A549 (cell line): Measurements from ENCODE around the gene ANXA9. TPM values are rescaled to one million over a fixed set of nuclear protein-coding genes. Genes with fewer than 3 reads are reported as not detected.

Experiments used
- ATAC-seq, 2 experiments: fragments of 200-7000 bp in 1 of 2; fragments of >200 bp in 1 of 2; cut with Nextera tagmentation in 1 of 2; cut with Tn5 transposase in 1 of 2; 3 replicates each; pipeline versions ENCODE4 v1.8.0 to v1.9.1; 2018 to 2020; ENCODE audit warnings: mild to moderate bottlenecking in 1 of 2, moderate library complexity in 1 of 2
- CTCF ChIA-PET: fragments of 300-600 bp; sonication (Branson Sonifier 250); formaldehyde crosslinking; extraction: SDS; loops from one replicate; lab custom pipeline; 2021; ENCODE audit warnings: antibody characterized with exemption, inconsistent platforms; lab: Yijun Ruan, JAX
- POLR2A ChIA-PET: fragments of 350-600 bp; formaldehyde crosslinking; extraction: SDS; loops from one replicate; lab custom pipeline; 2021; ENCODE audit warnings: antibody characterized with exemption, inconsistent platforms; lab: Yijun Ruan, JAX
- DNase-seq, 2 experiments: peaks; one replicate each; pipeline versions ENCODE4 v3.0.0 to v3.0.0-alpha.2; 2011 to 2016; ENCODE audit warnings: low read depth in 1 of 2, low spot score in 1 of 2
- FAIRE-seq: peaks from 2 replicates; lab custom pipeline; 2011; peaks lifted over from hg19 to GRCh38; lab: Jason Lieb, UNC
- H3K27ac ChIP-seq, 2 experiments: fragments of >200 bp; sonication (Bioruptor Twin); formaldehyde crosslinking; 3 replicates each; pipeline ENCODE4 v1.5.1; 2016 to 2017
- H3K4me1 ChIP-seq: fragments of >200 bp; sonication (Bioruptor Twin); formaldehyde crosslinking; 3 replicates; pipeline ENCODE4 v1.6.1; 2016
- H3K4me2 ChIP-seq: fragments of >200 bp; sonication (Bioruptor Twin); formaldehyde crosslinking; 3 replicates; pipeline ENCODE4 v1.6.1; 2016
- H3K4me3 ChIP-seq: fragments of >200 bp; sonication (Bioruptor Twin); formaldehyde crosslinking; 3 replicates; pipeline ENCODE4 v1.5.1; 2016
- H3K9me3 ChIP-seq: fragments of >200 bp; sonication (Bioruptor Twin); formaldehyde crosslinking; 3 replicates; pipeline ENCODE4 v1.6.1; 2016
- BHLHE40 ChIP-seq: IDR thresholded peaks from 2 replicates; pipeline ENCODE4 v1.6.1; 2012; ENCODE audit warnings: low read depth, low read length, inconsistent platforms
- CBX2 ChIP-seq: fragments of 200-600 bp; sonication (generic); IDR thresholded peaks from 2 replicates; pipeline ENCODE4 v1.6.1; 2016; ENCODE audit warnings: low read depth, mild to moderate bottlenecking, borderline replicate concordance
- CEBPB ChIP-seq, 2 experiments: fragments of >200 bp in 1 of 2; sonication (Bioruptor Twin) in 1 of 2; formaldehyde crosslinking in 1 of 2; IDR thresholded peaks; 2 replicates each; pipeline ENCODE4 v1.6.1; 2012 to 2016
- CHD2 ChIP-seq: fragments of 150-350 bp; IDR thresholded peaks from 2 replicates; pipeline ENCODE4 v1.6.1; 2014; ENCODE audit warnings: low read length; ENCODE audit not compliant: partially characterized antibody
- EHMT2 ChIP-seq: fragments of 200-600 bp; sonication (generic); IDR thresholded peaks from 2 replicates; pipeline ENCODE4 v1.6.1; 2016; ENCODE audit warnings: antibody characterized with exemption, low read depth, mild to moderate bottlenecking, moderate library complexity
- EP300 ChIP-seq, 2 experiments: fragments of >200 bp; sonication (Bioruptor Twin); formaldehyde crosslinking; IDR thresholded peaks; 2 replicates in 1 of 2; 3 replicates in 1 of 2; pipeline ENCODE4 v1.6.1; 2016 to 2017
- FOSL2 ChIP-seq, 2 experiments: fragments of 450-650 bp in 1 of 2; fragments of >200 bp in 1 of 2; sonication (Bioruptor Twin) in 1 of 2; formaldehyde crosslinking; IDR thresholded peaks; 2 replicates each; pipeline versions ENCODE4 v1.5.0 to v1.6.1; 2016 to 2020; ENCODE audit warnings: mild to moderate bottlenecking in 1 of 2, moderate library complexity in 1 of 2
- FOXS1 ChIP-seq: fragments of 250-450 bp; sonication (Bioruptor Pico); IDR thresholded peaks from 2 replicates; pipeline ENCODE4 v1.5.0; 2020; ENCODE audit warnings: mild to moderate bottlenecking, moderate library complexity
- HDAC2 ChIP-seq: fragments of 200-600 bp; sonication (generic); IDR thresholded peaks from 2 replicates; pipeline ENCODE4 v1.6.1; 2016
- HEYL ChIP-seq: fragments of 250-450 bp; sonication (Bioruptor Pico); IDR thresholded peaks from 2 replicates; pipeline ENCODE4 v1.8.0; 2021; ENCODE audit warnings: mild to moderate bottlenecking, moderate library complexity
- HOXA7 ChIP-seq: fragments of 250-450 bp; sonication (Bioruptor Pico); IDR thresholded peaks from 2 replicates; pipeline ENCODE4 v1.5.0; 2020; ENCODE audit warnings: mild to moderate bottlenecking, moderate library complexity
- MAFK ChIP-seq: fragments of 450-650 bp; IDR thresholded peaks from 2 replicates; pipeline ENCODE4 v1.6.1; 2014; ENCODE audit not compliant: partially characterized antibody
- NFE2L2 ChIP-seq: fragments of 150-350 bp; conservative IDR thresholded peaks from 2 replicates; pipeline ENCODE4 v1.6.1; 2014; ENCODE audit warnings: low read length
- NPAS2 ChIP-seq: fragments of 250-450 bp; sonication (Bioruptor Pico); IDR thresholded peaks from 2 replicates; pipeline ENCODE4 v1.8.0; 2022; ENCODE audit warnings: mild to moderate bottlenecking, moderate library complexity, borderline replicate concordance
- NR3C1 ChIP-seq: fragments of >200 bp; sonication (Bioruptor Twin); formaldehyde crosslinking; IDR thresholded peaks from 3 replicates; pipeline ENCODE4 v1.6.1; 2017
- RAD21 ChIP-seq, 2 experiments: fragments of >200 bp in 1 of 2; sonication (Bioruptor Twin) in 1 of 2; formaldehyde crosslinking in 1 of 2; IDR thresholded peaks in 1 of 2; conservative IDR thresholded peaks in 1 of 2; 2 replicates in 1 of 2; 3 replicates in 1 of 2; pipeline ENCODE4 v1.6.1; 2012 to 2018; ENCODE audit warnings: inconsistent platforms in 1 of 2
- SMC3 ChIP-seq: fragments of >200 bp; sonication (Bioruptor Twin); formaldehyde crosslinking; IDR thresholded peaks from 3 replicates; pipeline ENCODE4 v1.6.1; 2018; ENCODE audit warnings: inconsistent platforms
- SREBF2 ChIP-seq: fragments of 450-650 bp; IDR thresholded peaks from 2 replicates; pipeline ENCODE4 v1.6.1; 2014; ENCODE audit warnings: mild to moderate bottlenecking, moderate library complexity
- WGBS: methylation state at CpG from one replicate; pipeline ENCODE4 v1.1.6; 2017; ENCODE audit errors: missing lambda C conversion rate; 5-methylcytosine and 5-hydroxymethylcytosine counted together
- polyA plus RNA-seq, 4 experiments: library from polyadenylated mRNA; depleted of rRNA in 3 of 4; stranded (reverse); fragments of >200 nt; fragmentation: RNase III in 1 of 4; extraction: RNeasy Plus Mini Kit Qiagen cat#74134 plus additional on column Dnase treatment in 1 of 4; gene quantifications; 2 replicates in 3 of 4; 3 replicates in 1 of 4; pipeline ENCODE4 v1.2.3, GENCODE V29; 2011 to 2017
- TF ChIP-seq, protein P1 (sequence below): IDR thresholded peaks from 2 replicates; pipeline ENCODE4 v1.6.1; 2012
- TF ChIP-seq, protein P2 (sequence below): fragments of 150-350 bp; IDR thresholded peaks from 2 replicates; pipeline ENCODE4 v1.6.1; 2014; ENCODE audit warnings: low read depth, mild to moderate bottlenecking, low read length
- TF ChIP-seq, protein P3 (sequence below): fragments of >200 bp; sonication (Bioruptor Twin); formaldehyde crosslinking; IDR thresholded peaks from 3 replicates; pipeline ENCODE4 v1.5.1; 2016
- TF ChIP-seq, protein P4 (sequence below): fragments of 250-450 bp; sonication (Bioruptor Pico); IDR thresholded peaks from 2 replicates; pipeline ENCODE4 v1.5.0; 2020; ENCODE audit warnings: low read depth, mild to moderate bottlenecking, moderate library complexity
- TF ChIP-seq, protein P5 (sequence below): IDR thresholded peaks from 2 replicates; pipeline ENCODE4 v1.6.1; 2012; ENCODE audit warnings: low read depth, borderline replicate concordance
- TF ChIP-seq, protein P6 (sequence below): fragments of 450-650 bp; IDR thresholded peaks from 2 replicates; pipeline ENCODE4 v1.6.1; 2014; ENCODE audit warnings: antibody characterized with exemption

Gene ANXA9
- polyA plus RNA-seq, 2 of the 4 experiments (the other 2 are of a cell fraction): 2.1 to 2.2 TPM

DNA sequence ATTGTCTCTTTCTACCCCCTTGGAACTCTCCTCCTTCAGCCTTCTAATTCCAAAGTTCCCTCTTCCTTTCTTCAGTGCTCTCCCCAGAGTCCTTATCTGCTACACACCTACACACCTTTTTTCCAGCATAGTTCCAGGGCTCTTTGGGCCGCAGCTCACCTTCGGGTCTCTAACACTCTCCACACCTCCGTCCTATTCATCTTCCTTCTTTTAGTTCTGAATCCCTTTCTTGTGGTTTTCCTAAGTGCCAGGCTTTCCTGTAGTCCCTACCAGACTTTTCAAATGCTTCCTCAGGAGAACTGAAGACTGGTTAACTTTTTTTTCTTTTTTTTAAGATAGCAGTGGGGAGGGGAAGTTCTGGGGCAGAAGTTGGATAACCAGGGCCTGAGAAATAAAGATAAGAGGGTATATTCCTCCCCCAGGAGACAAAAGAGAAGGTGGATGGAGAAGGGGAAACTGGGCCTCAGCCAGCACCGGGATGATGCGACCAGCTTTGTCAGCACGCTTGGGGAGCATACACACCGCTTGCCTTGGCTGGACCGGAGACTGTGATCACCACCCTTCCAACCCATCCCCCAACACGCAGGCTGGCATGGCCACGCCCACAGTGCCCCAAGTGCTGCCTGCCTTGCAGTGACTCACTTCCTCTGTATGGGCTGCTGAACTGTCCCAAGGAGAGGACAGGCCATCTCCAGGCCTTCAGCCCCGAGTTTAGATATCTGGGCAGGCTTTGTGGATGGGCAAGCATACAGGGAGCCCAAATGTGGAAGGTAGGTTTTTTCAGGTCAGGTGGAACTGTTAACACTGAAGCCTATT lies 5.0 kb upstream of the ANXA9 start (continued):
- TF ChIP-seq FOSL2 (IDR thresholded peaks at IDR 0.05): peak; percentile 53; the same call in 1 of the 2 replicates
- TF ChIP-seq FOSL2 (CRISPR knock-in tag; IDR thresholded peaks at IDR 0.05): peak; percentile 91
- peak; percentile 59 for TF ChIP-seq CHD2
- TF ChIP-seq NR3C1: no peak
- TF ChIP-seq, protein P1, sequence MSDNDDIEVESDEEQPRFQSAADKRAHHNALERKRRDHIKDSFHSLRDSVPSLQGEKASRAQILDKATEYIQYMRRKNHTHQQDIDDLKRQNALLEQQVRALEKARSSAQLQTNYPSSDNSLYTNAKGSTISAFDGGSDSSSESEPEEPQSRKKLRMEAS: peak; percentile 77

DNA sequence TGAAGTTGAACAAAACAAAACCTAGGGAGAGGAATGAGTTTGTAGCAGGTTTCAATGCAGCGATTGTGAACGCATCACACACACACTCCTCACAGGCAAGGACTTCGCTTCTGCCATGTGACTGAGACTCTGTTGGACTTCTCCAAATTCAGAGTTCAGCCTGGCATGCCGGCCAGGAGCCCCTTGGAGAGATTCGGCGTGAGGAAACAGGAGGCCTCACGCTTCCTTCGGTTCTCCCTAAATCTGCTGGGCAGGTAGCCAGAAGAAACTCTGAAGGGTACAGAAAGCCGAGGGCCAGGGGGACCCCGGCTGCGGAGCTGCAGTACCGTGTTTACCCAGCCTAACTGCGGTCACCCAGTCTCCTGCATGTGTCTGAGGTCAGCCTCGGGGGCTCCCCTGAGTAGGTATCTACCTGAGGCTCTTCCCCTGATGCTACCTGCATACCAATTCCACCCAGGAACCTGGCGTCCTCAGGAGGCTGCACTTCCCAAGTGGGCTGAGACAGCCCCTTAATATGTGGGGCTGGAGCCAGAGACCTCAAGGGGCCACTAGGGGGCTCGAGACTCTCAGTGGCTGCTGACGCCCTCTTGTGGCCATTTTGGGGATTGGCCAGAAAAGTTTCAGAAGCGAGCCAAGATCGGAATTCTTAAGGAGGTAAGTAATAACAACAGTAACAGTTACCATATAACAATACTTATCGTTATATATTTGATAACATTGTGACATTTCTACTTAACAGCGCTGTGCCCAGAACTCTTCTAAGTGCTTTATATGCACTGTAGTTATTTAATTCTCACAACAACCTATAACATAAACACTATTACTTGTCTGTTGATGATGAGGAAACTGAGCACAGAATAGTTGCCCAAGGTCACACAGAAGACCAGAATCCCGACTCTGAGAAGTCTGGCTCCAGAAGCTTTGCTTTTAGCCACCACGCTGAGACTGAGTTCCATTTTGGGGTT lies 2.7 kb upstream of the ANXA9 start:
- ChIA-PET CTCF (interaction anchor here (0.6 to 26.8 kb wide), 24 partner anchors 9 to 723 kb away, joined by 3 to 586 read pairs (median 4); partner anchors contain the start of genes BNIPL and MINDY1), POLR2A (no interaction called here)
- no peaks in the 10 kb centered on the region for H3K9me3 ChIP-seq
- FAIRE-seq: peak; percentile 54
- H3K4me3 ChIP-seq: no peak overlapping the region
- TF ChIP-seq NFE2L2 (no peak), RAD21 (conservative IDR thresholded peaks at IDR 0.05 in 1 of 2, IDR thresholded peaks at IDR 0.05 in 1 of 2) (peak; percentile 87 to 89), SMC3 (peak; percentile 96), CEBPB (IDR thresholded peaks at IDR 0.05) (0 out of 4 replicates have a peak, but pooled peaks of 1 of the 2 experiments have one; percentile 25), NPAS2 (CRISPR knock-in tag) (no peak)
- TF ChIP-seq, protein P2, sequence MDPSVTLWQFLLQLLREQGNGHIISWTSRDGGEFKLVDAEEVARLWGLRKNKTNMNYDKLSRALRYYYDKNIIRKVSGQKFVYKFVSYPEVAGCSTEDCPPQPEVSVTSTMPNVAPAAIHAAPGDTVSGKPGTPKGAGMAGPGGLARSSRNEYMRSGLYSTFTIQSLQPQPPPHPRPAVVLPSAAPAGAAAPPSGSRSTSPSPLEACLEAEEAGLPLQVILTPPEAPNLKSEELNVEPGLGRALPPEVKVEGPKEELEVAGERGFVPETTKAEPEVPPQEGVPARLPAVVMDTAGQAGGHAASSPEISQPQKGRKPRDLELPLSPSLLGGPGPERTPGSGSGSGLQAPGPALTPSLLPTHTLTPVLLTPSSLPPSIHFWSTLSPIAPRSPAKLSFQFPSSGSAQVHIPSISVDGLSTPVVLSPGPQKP: no peak
- TF ChIP-seq, protein P1: peak; percentile 54; the same call in 1 of the 2 replicates
- TF ChIP-seq, protein P3, sequence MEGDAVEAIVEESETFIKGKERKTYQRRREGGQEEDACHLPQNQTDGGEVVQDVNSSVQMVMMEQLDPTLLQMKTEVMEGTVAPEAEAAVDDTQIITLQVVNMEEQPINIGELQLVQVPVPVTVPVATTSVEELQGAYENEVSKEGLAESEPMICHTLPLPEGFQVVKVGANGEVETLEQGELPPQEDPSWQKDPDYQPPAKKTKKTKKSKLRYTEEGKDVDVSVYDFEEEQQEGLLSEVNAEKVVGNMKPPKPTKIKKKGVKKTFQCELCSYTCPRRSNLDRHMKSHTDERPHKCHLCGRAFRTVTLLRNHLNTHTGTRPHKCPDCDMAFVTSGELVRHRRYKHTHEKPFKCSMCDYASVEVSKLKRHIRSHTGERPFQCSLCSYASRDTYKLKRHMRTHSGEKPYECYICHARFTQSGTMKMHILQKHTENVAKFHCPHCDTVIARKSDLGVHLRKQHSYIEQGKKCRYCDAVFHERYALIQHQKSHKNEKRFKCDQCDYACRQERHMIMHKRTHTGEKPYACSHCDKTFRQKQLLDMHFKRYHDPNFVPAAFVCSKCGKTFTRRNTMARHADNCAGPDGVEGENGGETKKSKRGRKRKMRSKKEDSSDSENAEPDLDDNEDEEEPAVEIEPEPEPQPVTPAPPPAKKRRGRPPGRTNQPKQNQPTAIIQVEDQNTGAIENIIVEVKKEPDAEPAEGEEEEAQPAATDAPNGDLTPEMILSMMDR: peak; percentile 100
- H3K27ac ChIP-seq: peak overlapping the region; percentile 68 to 100
- ATAC-seq: peak; percentile 47 to 73
- H3K4me2 ChIP-seq: peak overlapping the region; percentile 65
- peak; percentile 89 to 93 for DNase-seq
- H3K4me1 ChIP-seq: peaks cover 61% of the 10 kb centered on the region
- 36% methylated on average over 22 of the region's 23 CpGs for WGBS

DNA sequence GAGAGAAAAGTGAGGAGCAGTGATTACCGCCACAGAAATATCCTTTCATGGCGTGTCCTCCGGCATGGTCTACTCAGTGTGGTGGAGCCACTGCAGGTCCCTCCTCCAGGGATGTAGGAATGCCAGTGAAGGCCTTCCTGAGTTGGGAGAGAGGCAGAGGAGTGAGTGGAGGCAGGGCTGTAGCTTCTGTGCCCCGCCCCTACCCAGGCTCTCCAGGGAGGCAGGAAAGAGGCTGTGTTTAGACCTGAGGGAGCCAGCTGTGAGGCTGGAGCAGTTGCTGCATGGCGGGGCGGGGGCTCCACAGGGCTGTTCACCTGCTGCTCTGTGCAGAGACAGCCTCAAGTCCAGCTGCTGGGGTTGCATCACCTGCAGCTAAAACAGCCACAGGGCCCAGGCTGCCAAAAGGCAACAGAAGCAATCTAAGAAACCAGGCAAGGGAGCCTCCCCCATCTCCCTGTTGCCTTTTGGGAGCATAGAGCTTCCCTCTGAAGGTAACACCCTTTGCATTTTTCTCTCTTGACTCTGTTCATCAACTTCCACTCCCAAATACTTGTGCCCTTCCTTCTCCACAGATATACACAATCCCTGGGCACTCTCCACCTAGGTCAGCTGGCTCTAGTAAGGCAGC lies 801 bp upstream of the ANXA9 start:
- no peaks in the 10 kb centered on the region for H3K9me3 ChIP-seq
- CTCF ChIA-PET: interaction anchor here (0.6 to 26.8 kb wide), 15 partner anchors 11 to 931 kb away, joined by 3 to 586 read pairs (median 4); partner anchors contain the start of genes CDC42SE1, MINDY1 and SETDB1
- WGBS: 76% methylated on average over 6 of the region's 6 CpGs
- POLR2A ChIA-PET: interaction anchor here (0.7 to 0.9 kb wide), 2 partner anchors 26 to 402 kb away, joined by 3 read pairs; partner anchors contain the start of gene MCL1
- peak overlapping the region; percentile 53 for H3K4me2 ChIP-seq
- peaks cover 49% of the 10 kb centered on the region for H3K4me1 ChIP-seq
- no peak for FAIRE-seq
- H3K27ac ChIP-seq: peak overlapping the region; percentile 57 to 81
- no peak overlapping the region for H3K4me3 ChIP-seq
- no peak for DNase-seq
- ATAC-seq: peak; percentile 19 to 30; a peak in 3 of 6 replicates
- TF ChIP-seq MAFK: no peak
- TF ChIP-seq FOXS1 (CRISPR knock-in tag): no peak
- no peak for TF ChIP-seq RAD21 (conservative IDR thresholded peaks at IDR 0.05 in 1 of 2, IDR thresholded peaks at IDR 0.05 in 1 of 2)
- TF ChIP-seq HOXA7 (CRISPR knock-in tag): no peak
- no peak for TF ChIP-seq CBX2
- TF ChIP-seq, protein P4, sequence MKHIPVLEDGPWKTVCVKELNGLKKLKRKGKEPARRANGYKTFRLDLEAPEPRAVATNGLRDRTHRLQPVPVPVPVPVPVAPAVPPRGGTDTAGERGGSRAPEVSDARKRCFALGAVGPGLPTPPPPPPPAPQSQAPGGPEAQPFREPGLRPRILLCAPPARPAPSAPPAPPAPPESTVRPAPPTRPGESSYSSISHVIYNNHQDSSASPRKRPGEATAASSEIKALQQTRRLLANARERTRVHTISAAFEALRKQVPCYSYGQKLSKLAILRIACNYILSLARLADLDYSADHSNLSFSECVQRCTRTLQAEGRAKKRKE: no peak
- no peak for TF ChIP-seq EP300 (IDR thresholded peaks at IDR 0.05)
- TF ChIP-seq EHMT2: no peak
- no peak for TF ChIP-seq SMC3
- TF ChIP-seq HDAC2: no peak
- TF ChIP-seq, protein P5, sequence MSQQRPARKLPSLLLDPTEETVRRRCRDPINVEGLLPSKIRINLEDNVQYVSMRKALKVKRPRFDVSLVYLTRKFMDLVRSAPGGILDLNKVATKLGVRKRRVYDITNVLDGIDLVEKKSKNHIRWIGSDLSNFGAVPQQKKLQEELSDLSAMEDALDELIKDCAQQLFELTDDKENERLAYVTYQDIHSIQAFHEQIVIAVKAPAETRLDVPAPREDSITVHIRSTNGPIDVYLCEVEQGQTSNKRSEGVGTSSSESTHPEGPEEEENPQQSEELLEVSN: no peak
- no peak for TF ChIP-seq HEYL (CRISPR knock-in tag)
- TF ChIP-seq SREBF2: no peak
- no peak for TF ChIP-seq BHLHE40
- TF ChIP-seq, protein P6, sequence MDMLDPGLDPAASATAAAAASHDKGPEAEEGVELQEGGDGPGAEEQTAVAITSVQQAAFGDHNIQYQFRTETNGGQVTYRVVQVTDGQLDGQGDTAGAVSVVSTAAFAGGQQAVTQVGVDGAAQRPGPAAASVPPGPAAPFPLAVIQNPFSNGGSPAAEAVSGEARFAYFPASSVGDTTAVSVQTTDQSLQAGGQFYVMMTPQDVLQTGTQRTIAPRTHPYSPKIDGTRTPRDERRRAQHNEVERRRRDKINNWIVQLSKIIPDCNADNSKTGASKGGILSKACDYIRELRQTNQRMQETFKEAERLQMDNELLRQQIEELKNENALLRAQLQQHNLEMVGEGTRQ: no peak
